HG02678 (cell line): Measurements from ENCODE around the gene MAP2K3.
"Not testable (repeated sequence)": the region's sequence is repeated elsewhere in the genome, so short reads cannot be mapped to it uniquely, and the experiment has no call there.

Experiments used
- ATAC-seq: cut with Tn5 transposase; IDR thresholded peaks from one replicate; pipeline ENCODE4 v1.9.1; 2021; ENCODE audit warnings: mild to moderate bottlenecking, moderate library complexity; ENCODE audit not compliant: unreplicated experiment

MAP2K3 gene

DNA sequence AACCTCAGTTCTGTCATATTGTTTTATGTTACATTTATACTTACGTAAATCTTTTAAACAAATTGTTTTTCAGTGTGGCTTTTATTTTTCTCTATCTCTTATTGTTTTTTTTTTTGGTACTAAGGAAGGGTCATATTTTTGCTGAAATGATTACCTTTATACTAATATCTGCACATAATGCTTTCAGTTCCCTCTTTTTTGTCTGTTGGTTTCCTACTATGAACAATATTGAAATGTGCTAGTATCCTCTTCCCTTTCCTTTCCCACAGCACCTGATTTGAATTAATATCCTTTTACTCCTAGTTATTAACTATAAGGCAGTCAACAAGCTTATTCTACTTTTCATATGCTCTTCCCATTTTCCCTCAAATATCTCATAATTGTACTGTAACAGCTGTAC is 43.4 kb downstream of the MAP2K3 start:
- peak; percentile 45 for ATAC-seq

DNA sequence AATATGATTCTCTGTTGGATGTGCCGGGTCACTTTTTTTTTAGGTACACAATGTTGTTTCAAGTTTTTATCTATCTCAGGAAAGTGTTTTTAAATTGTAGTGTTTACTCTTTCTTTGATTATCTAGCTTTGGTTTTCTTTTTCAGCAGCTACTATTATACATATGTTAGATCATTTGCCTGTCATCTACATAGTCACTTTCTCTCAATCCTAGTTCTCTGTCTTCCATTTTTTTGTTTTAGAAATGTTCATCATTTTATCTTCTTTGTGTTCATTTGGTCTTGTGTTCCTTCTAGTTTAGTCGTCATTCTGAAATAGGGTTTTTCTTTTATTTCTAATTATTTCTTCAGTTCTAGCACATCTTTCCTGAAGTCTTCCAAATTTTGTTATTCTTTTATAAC is 44.3 kb downstream of the MAP2K3 start:
- not testable (repeated sequence) for ATAC-seq

DNA sequence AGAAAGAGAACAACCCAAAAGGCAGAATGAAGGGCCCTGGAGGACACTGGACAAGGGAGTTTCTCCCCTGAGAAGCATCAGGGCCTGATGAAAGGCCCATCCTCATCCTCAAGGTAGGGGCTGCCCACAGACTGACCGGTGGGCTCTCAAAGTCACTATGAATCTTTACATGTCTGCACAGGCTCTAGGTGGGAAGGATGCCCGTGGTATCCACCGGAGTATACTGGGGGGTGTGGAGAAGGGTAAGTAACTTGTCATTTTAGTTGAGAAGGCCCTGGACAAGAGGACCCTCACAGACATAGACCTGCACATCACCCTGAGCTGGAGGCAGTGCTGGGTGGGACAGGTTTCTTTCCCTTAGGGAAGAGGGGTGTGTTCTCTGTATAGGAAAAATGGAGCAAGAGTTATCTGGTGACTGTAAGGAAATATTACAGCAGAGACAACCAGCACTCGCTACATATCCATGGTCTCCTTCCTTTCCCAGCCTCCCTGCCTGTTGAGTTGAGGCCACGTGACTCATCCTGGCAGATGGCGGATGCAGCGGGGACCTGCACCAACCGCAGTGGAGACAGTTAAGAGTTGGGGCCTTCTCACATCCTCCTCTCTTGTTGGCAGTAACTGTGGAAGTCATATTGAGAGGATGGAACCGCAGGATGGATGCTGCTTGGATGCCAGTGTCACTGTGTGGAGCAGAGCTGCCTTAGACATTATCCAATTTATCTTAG is 46.1 kb downstream of the MAP2K3 start:
- no peak for ATAC-seq

DNA sequence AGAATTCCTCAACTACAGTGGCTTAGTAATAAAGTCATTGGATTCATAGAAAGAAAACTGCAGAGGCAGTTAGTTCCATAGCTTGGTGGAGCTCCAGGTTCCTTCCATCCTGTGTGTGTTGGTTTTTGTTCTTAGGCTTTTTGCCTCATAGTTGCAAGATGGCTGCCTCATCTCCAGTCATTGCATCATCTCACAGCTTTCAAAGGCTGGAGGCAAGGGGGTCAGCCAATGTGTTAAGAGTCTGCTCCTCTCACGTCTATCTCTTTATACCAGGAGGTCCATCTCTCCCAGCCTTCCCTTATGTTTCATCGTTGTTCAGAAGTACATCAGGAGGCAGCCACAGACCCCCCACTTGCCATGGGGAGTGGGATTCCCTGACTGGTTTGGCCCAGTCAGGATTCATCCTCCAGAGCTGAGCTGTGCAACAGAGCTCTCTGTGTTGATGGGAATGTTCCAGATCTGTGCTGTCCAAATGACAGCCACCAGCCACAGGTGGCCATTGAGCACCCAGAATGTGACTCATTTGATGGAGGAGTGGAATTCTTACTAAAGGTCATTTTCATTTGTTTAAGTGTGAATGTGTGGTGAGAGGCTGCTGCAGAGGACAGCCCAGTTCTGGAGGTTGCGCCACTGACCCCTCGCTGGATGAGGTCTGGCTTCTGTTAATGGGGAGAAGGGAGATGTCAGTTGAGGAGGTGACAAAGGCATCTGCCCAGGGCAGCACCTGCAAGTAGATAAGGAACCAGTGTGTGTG is 52.2 kb downstream of the MAP2K3 start:
- not testable (repeated sequence) for ATAC-seq

DNA sequence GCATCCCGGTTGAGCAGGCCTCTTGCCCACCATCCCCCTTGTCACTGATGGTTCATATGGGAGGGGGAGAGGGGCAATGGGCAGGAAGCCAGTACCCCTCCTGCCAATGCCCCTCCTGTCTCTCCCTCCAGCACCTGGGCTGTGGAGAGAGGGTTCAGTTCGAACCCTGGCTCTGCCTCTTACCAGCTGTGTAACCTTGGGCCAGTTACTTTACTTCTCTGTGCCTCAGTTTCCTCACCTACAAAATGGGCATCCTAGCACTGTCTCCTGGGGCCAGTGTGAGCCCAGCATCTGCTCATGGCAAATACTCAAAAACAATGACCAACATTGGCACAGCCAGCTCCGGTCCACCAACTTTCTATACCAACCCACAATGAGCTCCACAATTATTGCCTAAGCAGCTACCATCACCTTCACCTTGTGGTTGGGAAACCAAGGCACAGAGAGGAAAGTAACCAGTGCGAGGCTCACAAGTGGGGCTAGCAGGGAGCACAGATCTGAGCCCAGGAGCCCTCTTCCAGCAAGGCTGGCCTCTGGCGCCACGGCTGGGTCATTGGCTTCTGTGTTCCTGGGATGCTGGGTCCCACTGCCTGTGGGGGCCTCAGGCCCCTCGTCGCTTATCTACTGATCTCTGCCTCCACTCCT is 53.6 kb downstream of the MAP2K3 start:
- not testable (repeated sequence) for ATAC-seq

DNA sequence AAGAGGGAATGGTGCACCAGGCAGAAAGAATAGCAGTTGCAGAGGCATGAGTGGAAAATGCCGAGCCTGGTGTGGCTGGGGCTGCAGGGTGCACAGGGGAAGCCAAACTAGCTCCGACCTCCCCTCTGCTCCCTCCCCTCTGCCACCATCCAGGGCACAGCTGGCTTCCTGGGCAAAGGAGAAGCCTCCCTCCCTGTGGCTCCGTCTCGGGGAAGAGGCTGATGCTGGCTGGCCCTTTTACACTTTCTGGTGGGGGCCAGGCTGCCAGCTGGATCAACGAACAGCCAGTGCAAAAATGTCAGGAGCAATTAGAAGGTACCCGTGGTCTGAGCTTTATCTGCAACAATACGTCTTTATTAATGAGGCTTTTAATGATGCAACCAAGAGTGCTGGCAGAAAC is 54.5 kb downstream of the MAP2K3 start:
- ATAC-seq, result no peak

DNA sequence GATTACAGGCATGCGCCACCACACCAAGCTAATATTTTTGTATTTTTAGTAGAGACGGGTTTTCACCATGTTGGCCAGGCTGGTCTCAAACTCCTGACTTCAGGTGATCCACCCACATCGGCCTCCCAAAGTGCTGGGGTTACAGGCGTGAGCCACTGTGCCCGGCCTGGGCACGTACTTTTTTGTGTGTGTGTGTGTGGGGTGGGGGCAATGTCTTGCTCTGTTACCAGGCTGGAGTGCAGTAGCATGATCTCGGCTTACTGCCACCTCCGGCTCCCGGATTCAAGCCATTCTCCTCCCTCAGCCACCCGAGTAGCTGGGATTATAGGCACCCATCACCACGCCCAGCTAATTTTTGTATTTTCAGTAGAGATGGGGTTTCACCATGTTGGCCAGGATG is 55.1 kb downstream of the MAP2K3 start:
- ATAC-seq, result not testable (repeated sequence)

DNA sequence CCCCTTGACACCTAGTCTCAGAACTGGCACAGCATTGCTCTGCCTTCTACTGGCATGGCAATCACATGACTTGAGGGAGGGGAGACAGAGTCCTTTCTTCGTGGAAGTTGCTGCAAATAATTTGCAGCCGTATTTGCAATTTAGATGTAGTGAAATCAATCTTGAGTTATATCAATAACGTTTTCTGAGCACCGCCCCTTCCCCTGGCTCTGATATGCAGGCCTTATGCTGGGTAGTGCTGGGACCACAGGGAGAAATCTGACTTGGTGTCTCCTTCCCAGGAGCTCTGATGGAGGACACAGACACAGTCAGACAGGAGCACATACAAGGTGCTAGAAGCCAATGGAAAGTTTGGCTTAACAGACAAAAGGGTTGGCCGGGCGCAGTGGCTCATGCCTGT is 55.9 kb downstream of the MAP2K3 start:
- ATAC-seq, result not testable (repeated sequence)

DNA sequence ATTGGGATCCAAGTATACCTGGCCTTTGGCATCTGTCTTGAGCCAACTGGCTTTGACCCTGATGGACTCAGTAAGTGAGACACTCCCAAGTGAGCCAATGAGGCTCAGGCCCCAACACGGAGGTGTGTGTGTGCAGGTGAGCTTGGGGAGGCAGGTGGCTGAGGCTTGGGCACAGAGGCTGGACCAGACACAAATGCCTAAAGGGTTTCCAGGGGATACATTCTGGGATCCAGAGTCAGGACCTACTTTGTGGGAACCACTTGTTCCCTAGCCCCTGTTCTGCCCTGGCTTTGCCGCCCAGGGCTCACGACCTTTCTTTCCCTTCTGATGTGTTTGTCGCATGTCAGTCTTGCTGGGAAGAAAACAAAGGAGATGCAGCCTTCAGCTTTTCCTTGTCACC is 56.8 kb downstream of the MAP2K3 start:
- ATAC-seq, result not testable (repeated sequence)

DNA sequence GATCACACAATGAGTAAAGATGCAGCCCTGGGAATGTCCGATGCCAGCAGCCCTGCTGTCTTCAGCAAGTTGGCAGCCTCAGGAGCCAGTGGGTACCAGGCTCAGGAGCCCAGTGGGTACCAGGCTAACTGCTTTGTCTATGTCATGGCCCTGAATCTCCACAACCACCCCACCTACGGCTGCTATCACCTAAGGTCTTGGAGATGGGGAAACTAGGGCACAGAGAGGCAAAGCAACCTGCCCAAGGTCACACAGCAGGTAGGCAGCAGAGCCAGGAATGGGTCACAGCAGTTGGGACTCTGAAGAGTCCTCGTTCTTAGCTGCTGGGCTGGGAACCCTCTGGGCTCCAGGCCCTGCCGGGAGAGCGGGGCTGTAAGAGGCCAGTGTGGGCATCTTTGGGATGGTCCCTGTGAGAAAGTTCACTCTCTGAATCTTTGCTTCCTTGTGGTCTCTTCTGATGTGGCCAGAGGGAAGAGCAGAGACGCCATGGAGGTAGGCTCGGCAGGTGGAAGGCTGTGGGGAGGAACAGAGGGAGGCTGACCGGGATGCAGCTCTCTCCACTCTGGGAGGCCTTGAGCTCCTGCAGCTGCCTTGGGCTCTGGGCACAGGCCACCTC is 57.5 kb downstream of the MAP2K3 start:
- ATAC-seq, result not testable (repeated sequence)

DNA sequence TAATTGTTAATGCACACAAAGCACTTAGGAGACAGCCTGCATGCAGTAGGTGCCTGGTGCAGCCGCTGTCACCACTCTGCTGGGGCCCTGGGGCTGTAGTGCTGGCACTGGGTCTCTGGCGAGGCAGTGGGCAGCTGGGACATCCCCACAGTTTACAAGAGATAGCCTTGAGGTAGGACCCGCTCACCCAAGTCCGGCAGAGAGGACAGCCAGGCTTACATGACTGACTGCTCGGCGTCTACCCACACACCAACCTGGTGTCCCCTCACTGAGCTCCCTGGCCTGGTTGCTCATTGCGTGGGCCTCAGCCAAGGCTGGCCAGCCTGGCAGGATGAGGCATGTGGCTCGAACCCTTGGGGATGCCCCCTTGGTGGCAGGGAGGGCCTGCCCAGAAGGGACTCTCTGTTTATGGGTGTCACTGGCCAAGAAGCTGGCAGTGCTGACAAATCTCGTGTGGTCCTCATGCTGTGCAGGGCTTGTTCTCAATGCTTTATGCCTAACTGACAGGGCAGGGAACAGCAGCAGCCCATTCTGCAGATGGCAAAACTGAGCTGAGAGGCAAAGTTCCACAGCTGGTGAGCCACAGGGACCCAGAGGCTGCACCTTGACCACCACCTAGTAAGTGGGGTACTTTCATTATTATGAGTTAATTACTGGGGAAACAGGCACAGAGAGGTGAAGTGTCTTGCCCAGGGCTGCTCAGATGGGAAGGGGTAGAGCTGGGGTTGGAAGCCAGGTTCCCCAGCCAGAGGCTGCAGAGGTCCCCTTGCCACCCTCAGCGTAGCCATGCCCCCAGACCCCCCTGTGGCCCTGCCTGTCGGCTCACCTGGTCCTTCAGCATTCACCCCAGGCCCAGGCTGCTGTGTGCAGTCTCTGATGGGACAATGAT is 58.8 kb downstream of the MAP2K3 start:
- ATAC-seq, result not testable (repeated sequence)

DNA sequence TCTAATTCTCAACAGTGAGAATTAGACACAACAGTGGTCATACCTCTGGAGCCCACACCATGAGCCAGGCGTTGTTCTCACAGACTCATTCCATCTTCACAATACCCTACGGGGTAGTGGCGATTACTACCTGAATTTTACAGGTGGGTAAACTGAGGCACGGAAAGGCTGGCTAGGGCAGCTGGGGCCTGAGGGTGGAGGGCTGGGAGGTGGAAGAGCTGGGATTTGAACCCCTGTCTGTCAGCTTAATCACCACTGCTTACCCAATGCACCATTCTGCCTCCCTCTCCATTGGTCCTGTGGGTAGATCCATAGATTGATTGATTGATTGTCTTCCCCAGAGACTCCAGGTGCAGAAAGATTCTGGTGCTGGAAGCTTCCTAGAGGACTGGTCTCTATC is 60.3 kb downstream of the MAP2K3 start:
- ATAC-seq, result not testable (repeated sequence)

DNA sequence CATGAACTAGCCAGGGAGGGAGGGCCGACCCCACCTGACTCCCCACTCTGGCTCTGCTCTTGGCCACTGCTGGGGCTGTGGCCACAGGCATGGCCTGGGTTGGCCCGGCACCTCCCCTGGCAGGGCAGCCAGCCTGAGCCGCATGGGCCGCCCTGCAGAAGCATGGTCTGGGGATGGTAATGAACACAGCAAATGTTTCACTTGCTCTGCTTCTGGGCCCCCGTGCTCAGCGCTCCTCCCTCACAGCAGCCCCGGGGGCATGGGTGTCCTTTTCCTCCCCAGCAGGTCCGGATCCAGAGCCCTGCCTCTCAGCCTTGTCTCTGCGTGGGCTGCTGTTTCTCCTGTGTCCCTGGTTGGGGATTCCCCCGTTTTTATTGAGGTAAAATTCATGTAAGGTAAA is 60.7 kb downstream of the MAP2K3 start:
- ATAC-seq, result no peak

DNA sequence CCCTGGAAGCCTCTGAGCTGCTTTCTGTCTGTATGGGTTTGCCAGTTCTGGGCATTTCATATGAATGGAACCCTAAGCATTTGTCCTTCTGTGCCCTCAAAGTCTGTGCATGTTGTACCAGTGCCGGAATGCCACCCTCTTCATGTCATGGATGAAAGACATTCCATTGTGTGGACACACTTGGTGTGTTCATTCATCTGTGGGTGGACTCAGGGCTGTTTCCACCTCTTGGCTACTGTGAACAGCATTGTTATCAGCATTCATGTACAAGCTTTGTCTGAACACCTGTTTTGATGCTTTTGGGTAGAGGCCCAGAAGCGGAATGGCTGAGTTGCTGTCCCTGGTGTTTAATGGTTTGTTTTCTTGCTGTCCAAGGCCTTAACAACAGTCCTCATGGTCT is 61.6 kb downstream of the MAP2K3 start:
- not testable (repeated sequence) for ATAC-seq

DNA sequence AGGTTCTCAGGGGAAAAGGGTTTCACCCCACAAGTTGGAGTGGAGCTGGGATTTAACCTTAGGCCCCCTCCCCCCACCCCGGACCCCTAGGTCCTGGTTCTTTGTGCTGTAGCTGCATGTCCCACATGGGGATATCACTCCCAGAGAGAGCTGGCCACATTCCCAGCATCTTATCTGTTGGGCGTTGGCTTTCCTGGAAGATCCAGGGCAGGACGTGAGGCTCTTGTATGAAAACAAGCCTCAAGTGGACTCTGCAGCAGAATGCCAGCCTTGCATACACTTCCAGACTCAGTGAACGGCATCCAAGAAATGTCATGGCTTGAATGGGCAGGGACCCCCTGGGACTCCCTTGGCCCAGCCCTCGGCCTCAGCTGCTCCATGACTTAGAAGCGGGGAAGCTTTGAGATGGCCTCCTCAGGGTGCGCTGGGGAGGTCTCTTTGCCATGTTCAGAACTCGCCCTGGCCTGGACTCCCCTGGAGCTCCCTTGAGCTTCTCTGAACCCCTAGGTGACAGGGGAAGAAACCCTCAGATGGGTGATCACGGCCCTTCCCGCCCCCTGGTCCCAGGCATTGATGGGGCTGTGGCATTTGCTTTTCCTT is 62.2 kb downstream of the MAP2K3 start:
- ATAC-seq, result not testable (repeated sequence)

DNA sequence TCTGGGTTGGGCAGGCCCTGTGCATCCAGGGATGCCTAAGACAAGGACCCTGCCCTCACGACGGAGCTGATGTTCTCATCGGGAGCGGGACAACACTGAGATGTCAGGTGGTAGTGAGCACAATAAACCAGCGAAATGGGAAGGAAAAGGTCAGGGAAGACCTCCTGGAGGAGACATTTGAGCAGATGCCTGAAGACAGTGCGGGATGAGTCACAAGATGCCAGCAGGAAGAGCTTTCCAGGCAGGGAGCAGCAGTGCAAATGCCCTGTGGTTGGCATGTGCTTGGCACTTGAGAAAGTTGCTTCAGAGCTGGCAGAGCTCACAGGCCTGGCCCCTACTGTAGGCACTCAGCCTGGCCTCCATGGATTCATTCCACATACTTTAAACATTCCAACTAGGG is 63.1 kb downstream of the MAP2K3 start:
- ATAC-seq, result not testable (repeated sequence)

DNA sequence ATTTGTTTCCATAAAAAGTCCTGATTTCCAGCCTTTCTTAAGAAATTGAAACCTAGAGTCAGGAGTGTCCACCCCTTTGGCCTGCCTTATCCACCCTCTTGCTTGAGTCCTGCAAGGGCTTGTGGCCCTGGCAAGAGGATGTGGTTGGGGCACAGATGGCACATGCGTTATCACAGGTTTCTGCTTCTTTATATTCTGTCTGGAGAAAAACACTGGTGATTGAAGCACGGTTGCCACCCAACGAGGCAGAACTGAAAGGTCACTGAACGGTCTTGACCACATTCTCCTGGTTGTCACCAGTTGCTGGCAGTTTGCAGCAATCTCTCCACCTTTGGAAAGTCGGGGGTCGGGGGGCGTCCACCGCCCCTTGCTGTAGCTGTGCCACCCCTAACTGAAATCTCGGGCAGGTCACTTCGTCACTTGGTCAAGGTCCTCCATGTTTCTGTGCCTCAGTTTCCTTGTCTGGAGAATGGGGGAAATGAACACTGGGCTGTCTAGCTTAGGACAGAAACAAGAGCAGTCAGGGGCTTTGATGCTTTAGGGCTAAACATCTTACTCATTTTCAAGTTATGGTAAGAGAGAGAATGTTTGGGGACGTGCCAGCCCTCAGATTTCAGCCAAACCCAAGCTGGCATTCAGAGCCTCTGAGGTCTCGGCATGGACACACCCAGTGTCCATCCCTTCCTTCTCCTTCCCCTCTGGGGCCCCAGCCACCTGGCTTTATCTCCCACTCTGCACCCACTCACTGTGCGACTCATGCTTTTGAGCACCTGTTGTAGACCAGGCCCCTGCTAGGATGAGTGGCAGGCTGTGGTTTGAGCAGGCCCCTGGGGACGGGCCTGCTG is 63.8 kb downstream of the MAP2K3 start:
- peak; percentile 68 for ATAC-seq

DNA sequence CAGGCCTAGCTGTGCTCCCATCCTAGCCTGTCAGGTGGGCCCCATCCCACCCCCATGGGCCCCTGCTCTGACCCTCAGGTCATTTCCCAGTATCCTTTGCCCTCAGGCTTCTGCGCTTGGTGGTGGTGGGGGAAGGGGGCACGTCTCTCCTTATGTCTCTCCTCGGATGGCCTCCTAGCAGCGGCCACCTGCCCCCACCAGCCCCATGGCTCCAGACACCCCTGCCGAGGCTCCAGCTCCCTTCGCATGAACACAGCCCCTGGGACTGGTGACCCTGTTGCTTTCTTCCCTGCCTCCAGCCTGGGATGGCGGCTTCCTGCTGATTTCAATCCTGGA is 64.4 kb downstream of the MAP2K3 start:
- ATAC-seq, result not testable (repeated sequence)

DNA sequence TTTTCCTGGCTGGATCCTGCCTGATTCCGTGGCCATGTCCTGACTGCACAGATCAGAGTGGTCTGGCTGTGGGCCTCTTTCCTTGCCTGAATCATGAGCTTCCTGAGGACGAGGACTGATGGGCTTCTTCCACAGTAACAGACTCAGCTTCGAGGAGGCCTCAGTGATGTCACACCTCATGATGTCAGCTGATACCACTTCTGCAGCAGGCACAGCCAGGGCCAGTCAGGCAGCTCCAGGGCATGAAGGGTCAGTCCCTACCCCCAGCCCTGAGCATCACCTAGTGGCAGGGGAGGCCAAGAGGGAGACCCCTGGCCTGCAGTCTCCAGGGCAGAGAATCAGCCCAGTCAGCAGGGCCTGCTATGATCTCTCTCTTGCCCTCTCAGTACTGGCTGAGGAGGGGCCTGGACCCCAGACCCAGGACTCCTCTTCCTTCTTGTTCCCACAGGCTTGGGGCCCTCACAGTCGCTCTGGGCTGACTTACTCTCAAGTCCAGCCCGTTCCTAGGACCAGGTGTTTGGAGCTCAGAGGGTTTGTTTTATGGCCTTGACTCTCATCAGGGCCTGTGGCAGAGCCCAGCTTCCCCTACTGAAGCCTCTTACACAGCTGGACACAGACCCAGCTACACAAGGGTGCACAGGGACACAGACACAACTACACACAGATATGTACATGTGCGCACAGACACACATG is 65.0 kb downstream of the MAP2K3 start:
- not testable (repeated sequence) for ATAC-seq
